H1 (cell line): Measurements from ENCODE around the gene NECTIN1. TPM values are rescaled to one million over a fixed set of nuclear protein-coding genes. Genes with fewer than 3 reads are reported as not detected.

ENCODE experiments used
- CTCF ChIA-PET: fragments of 300-600 bp; sonication (Branson Sonifier 250); formaldehyde crosslinking; loops from one replicate; lab custom pipeline; 2021; ENCODE audit not compliant: partially characterized antibody; lab: Charles Lee
- POLR2A ChIA-PET: fragments of 300-600 bp; sonication (Branson Sonifier 250); formaldehyde crosslinking; loops from one replicate; lab custom pipeline; 2021; ENCODE audit warnings: inconsistent platforms; ENCODE audit not compliant: partially characterized antibody; lab: Charles Lee
- DNase-seq, 2 experiments: peaks; one replicate each; pipeline versions ENCODE4 v3.0.0 to v3.0.0-alpha.2; 2010 to 2022; ENCODE audit warnings: low spot score in 2 of 2, low read depth in 1 of 2, mixed read lengths in 1 of 2
- FAIRE-seq: peaks from 2 replicates; lab custom pipeline; 2011; peaks lifted over from hg19 to GRCh38; lab: Jason Lieb, UNC
- H2AFZ ChIP-seq: 2 replicates; pipeline ENCODE4 v1.8.1; 2012; ENCODE audit warnings: low read length, inconsistent platforms
- H2AK5ac ChIP-seq: 2 replicates; pipeline ENCODE4 v1.6.1; 2013; ENCODE audit warnings: low read depth, low read length
- H2BK120ac ChIP-seq: replicated peaks from 2 replicates; pipeline ENCODE3; 2013; ENCODE audit warnings: low read depth, low read length, inconsistent platforms
- H2BK12ac ChIP-seq: 2 replicates; pipeline ENCODE4 v1.6.1; 2013; ENCODE audit warnings: low read depth, low read length
- H2BK15ac ChIP-seq: 2 replicates; pipeline ENCODE4 v1.6.1; 2013; ENCODE audit warnings: low read length
- H2BK20ac ChIP-seq: 2 replicates; pipeline ENCODE4 v1.6.1; 2013; ENCODE audit warnings: low read length
- H2BK5ac ChIP-seq: 2 replicates; pipeline ENCODE4 v1.6.1; 2013; ENCODE audit warnings: low read depth, low read length
- H3K14ac ChIP-seq: 2 replicates; pipeline ENCODE4 v1.6.1; 2013; ENCODE audit warnings: inconsistent platforms; ENCODE audit not compliant: insufficient read length
- H3K18ac ChIP-seq: 2 replicates; pipeline ENCODE4 v1.6.1; 2013; ENCODE audit warnings: low read length; ENCODE audit errors: extremely low read depth
- H3K23ac ChIP-seq: 2 replicates; pipeline ENCODE4 v1.6.1; 2013; ENCODE audit warnings: inconsistent platforms; ENCODE audit not compliant: insufficient read length
- H3K23me2 ChIP-seq: 2 replicates; pipeline ENCODE4 v1.6.1; 2013; ENCODE audit warnings: low read depth, low read length
- H3K27ac ChIP-seq: 2 replicates; pipeline ENCODE4 v1.6.1; 2011; ENCODE audit warnings: low read depth, low read length, inconsistent platforms
- H3K27me3 ChIP-seq, 4 experiments: replicated peaks in 1 of 4; 1 replicate in 1 of 4; 2 replicates in 3 of 4; pipeline versions ENCODE4 v1.6.1 to v1.8.1; 2011 to 2013; ENCODE audit warnings: low read length in 3 of 4, mild to moderate bottlenecking in 3 of 4, inconsistent platforms in 2 of 4, mixed read lengths in 2 of 4, moderate library complexity in 1 of 4; ENCODE audit not compliant: control insufficient read depth in 3 of 4, insufficient read depth in 3 of 4; ENCODE audit errors: extremely low read depth in 1 of 4
- H3K36me3 ChIP-seq, 4 experiments: 2 replicates each; pipeline versions ENCODE4 v1.6.1 to v1.8.1; 2011 to 2013; ENCODE audit warnings: mild to moderate bottlenecking in 4 of 4, low read length in 3 of 4, moderate library complexity in 2 of 4, control low read depth in 1 of 4, inconsistent platforms in 1 of 4; ENCODE audit not compliant: insufficient read depth in 4 of 4, control insufficient read depth in 2 of 4
- H3K4ac ChIP-seq: replicated peaks from 2 replicates; pipeline ENCODE3; 2013; ENCODE audit warnings: low read length, low read depth, mixed read lengths, inconsistent platforms; ENCODE audit not compliant: insufficient read length
- H3K4me1 ChIP-seq, 4 experiments: replicated peaks in 1 of 4; 1 replicate in 1 of 4; 2 replicates in 3 of 4; pipeline versions ENCODE4 v1.6.1 to v1.8.1; 2011 to 2013; ENCODE audit warnings: low read length in 3 of 4, inconsistent platforms in 2 of 4, mixed read lengths in 1 of 4; ENCODE audit not compliant: insufficient read depth in 4 of 4, control insufficient read depth in 3 of 4
- H3K4me2 ChIP-seq, 2 experiments: 2 replicates each; pipeline versions ENCODE4 v1.6.1 to v1.8.1; 2011 to 2013; ENCODE audit warnings: low read depth in 2 of 2, low read length in 2 of 2, control low read depth in 1 of 2, inconsistent platforms in 1 of 2, mild to moderate bottlenecking in 1 of 2; ENCODE audit not compliant: insufficient read depth in 1 of 2
- H3K4me3 ChIP-seq, 4 experiments: fragments of 200-600, 300-600 bp in 1 of 4; sonication (generic), shearing (Covaris generic), sonication (Bioruptor Twin) in 1 of 4; 2 replicates each; pipeline versions ENCODE4 v1.5.1 to v1.8.1; 2011 to 2016; ENCODE audit warnings: low read length in 4 of 4, low read depth in 3 of 4, control low read depth in 2 of 4, inconsistent platforms in 2 of 4, mild to moderate bottlenecking in 2 of 4, mixed read lengths in 1 of 4, moderate library complexity in 1 of 4; ENCODE audit not compliant: insufficient read depth in 2 of 4; ENCODE audit errors: extremely low read depth in 1 of 4
- H3K56ac ChIP-seq: replicated peaks from 2 replicates; pipeline ENCODE3; 2013; ENCODE audit warnings: low read depth, mild to moderate bottlenecking, mixed read lengths, low read length, inconsistent platforms; ENCODE audit not compliant: insufficient read length
- H3K79me1 ChIP-seq: 2 replicates; pipeline ENCODE4 v1.6.1; 2013; ENCODE audit warnings: low read depth, low read length, control low read depth
- H3K79me2 ChIP-seq, 2 experiments: 2 replicates each; pipeline versions ENCODE4 v1.6.1 to v1.8.1; 2012 to 2013; ENCODE audit warnings: low read length in 2 of 2, mild to moderate bottlenecking in 2 of 2, inconsistent platforms in 1 of 2; ENCODE audit not compliant: insufficient read depth in 2 of 2, control insufficient read depth in 1 of 2
- H3K9ac ChIP-seq, 4 experiments: replicated peaks in 1 of 4; 1 replicate in 1 of 4; 2 replicates in 3 of 4; pipeline versions ENCODE4 v1.6.1 to v1.8.1; 2011 to 2013; ENCODE audit warnings: low read depth in 3 of 4, low read length in 3 of 4, control low read depth in 2 of 4, mild to moderate bottlenecking in 2 of 4, moderate library complexity in 2 of 4, inconsistent platforms in 1 of 4; ENCODE audit errors: extremely low read depth in 1 of 4
- H3K9me3 ChIP-seq, 2 experiments: 2 replicates each; pipeline versions ENCODE4 v1.6.1 to v1.8.1; 2012 to 2013; ENCODE audit warnings: mild to moderate bottlenecking in 2 of 2, moderate library complexity in 2 of 2, control low read depth in 1 of 2, inconsistent platforms in 1 of 2, low read depth in 1 of 2, low read length in 1 of 2, mixed read lengths in 1 of 2; ENCODE audit not compliant: insufficient read depth in 2 of 2
- H4K20me1 ChIP-seq, 2 experiments: replicated peaks in 1 of 2; 2 replicates each; pipeline versions ENCODE3 to v1.8.1; 2011 to 2013; ENCODE audit warnings: inconsistent platforms in 2 of 2, low read length in 2 of 2, mild to moderate bottlenecking in 1 of 2; ENCODE audit not compliant: insufficient read depth in 2 of 2, control insufficient read depth in 1 of 2
- H4K5ac ChIP-seq: 2 replicates; pipeline ENCODE4 v1.6.1; 2013; ENCODE audit warnings: low read length, low read depth, mixed read lengths, inconsistent platforms; ENCODE audit not compliant: insufficient read length
- H4K8ac ChIP-seq: 2 replicates; pipeline ENCODE4 v1.8.0; 2013; ENCODE audit warnings: mild to moderate bottlenecking, moderate library complexity, low read length, inconsistent platforms; ENCODE audit not compliant: insufficient read depth; ENCODE audit errors: extremely low read depth
- H4K91ac ChIP-seq: replicated peaks from 2 replicates; pipeline ENCODE3; 2013; ENCODE audit warnings: low read length, mixed read lengths, inconsistent platforms; ENCODE audit not compliant: insufficient read length
- SP1 ChIP-seq: IDR thresholded peaks from 2 replicates; pipeline ENCODE4 v1.6.1; 2011; ENCODE audit warnings: low read depth, low read length
- WGBS, 2 experiments: shearing (Covaris generic) in 1 of 2; methylation state at CpG; one replicate each; pipeline versions ENCODE4 v1.1.6 to v1.1.7; 2013 to 2015; ENCODE audit warnings: low lambda C conversion rate in 2 of 2, mixed read lengths in 2 of 2, inconsistent platforms in 1 of 2, low coverage in 1 of 2, missing lambda C conversion rate in 1 of 2; ENCODE audit not compliant: insufficient replicate concordance in 2 of 2, insufficient coverage in 1 of 2, insufficient read length in 1 of 2; ENCODE audit errors: extremely low coverage in 1 of 2, missing lambda C conversion rate in 1 of 2; 5-methylcytosine and 5-hydroxymethylcytosine counted together
- polyA plus RNA-seq, 7 experiments: library from polyadenylated mRNA; depleted of rRNA in 3 of 7; stranded (reverse) in 5 of 7; unstranded in 2 of 7; fragments of >200 nt in 5 of 7; fragments of 200-250 nt in 2 of 7; gene quantifications; 1 replicate in 5 of 7; 2 replicates in 1 of 7; 4 replicates in 1 of 7; pipeline versions ENCODE4 v1.2.1 to v1.2.3, GENCODE V29; 2011 to 2013; ENCODE audit warnings: missing spikeins in 2 of 7, mixed read lengths in 2 of 7
- total RNA-seq: library from RNA; stranded (reverse); fragmentation: NEBNext Ultra II Directional; extraction: Animal tissue kit (Norgen Biotek cat#: 25700); gene quantifications from 2 replicates; pipeline ENCODE4 v1.2.1, GENCODE V29; 2021

The NECTIN1 gene
- total and polyA plus RNA-seq, 2 of the 8 experiments (the other 6 are each of a cell fraction or from before 2014, with no cell fraction given) = 43.2 to 97.7 TPM

- Histone ChIP-seq H3K56ac (no peak overlapping the region), H4K20me1 (no peaks in the 10 kb centered on the region), H3K4me3 (no peak overlapping the region), H3K79me2 (no peaks in the 10 kb centered on the region), H4K91ac (no peak overlapping the region), H3K14ac (no peak overlapping the region), H3K27me3 (no peaks in the 10 kb centered on the region), H3K4me2 (no peak overlapping the region), H3K79me1 (no peaks in the 10 kb centered on the region), H3K27ac (no peak overlapping the region), H3K9me3 (no peaks in the 10 kb centered on the region), H2BK120ac (no peak overlapping the region), H2AK5ac (no peak overlapping the region), H4K5ac (no peak overlapping the region), H2BK5ac (no peak overlapping the region), H3K4ac (no peak overlapping the region), H3K36me3 (no peaks in the 10 kb centered on the region), H3K23ac (no peak overlapping the region), H4K8ac (no peak overlapping the region), H2AFZ (no peak overlapping the region), H2BK12ac (no peak overlapping the region), H3K18ac (no peak overlapping the region), H3K23me2 (no peaks in the 10 kb centered on the region), H2BK15ac (no peak overlapping the region), H2BK20ac (no peak overlapping the region), H3K9ac (no peak overlapping the region), H3K4me1 (peaks cover 0 to 5% (median 0%) of the 10 kb centered on the region in 4 experiments; a peak in 3 of 7 replicates)
- 84% methylated on average over 4 of the region's 4 CpGs; no CpG with 5 or more reads in 1 of the 2 experiments for WGBS, 2 experiments
- no peak for DNase-seq
- ChIA-PET POLR2A (no interaction called here), CTCF (interaction anchor here (1.3 to 2.8 kb wide), 3 partner anchors 8 to 193 kb away, joined by 3 to 12 read pairs (median 3); no protein-coding TSS in a partner anchor)
- no peak for FAIRE-seq
- TF ChIP-seq SP1 = no peak
These were observed 36.6 kb upstream of the NECTIN1 start for GRCh38 chr11:119765628-119766027.
